Measurements from ENCODE around the gene TRAPPC12.
"Not testable (repeated sequence)": the region's sequence is repeated elsewhere in the genome, so short reads cannot be mapped to it uniquely, and the experiment has no call there.

The TRAPPC12 gene

GRCh38 chr2:3379647-3380534 is at the start of gene TRAPPC12:
Gene TRAPPC12 (plus strand): TSS chr2:3379694. CDS start chr2:3387624, 7,930 bp downstream.
- DNase-seq: peak; percentile 88

GRCh38 chr2:3332133-3332532 is 47.4 kb upstream of the TRAPPC12 start:
- DNase-seq: no peak

- no peak for DNase-seq
Measured at GRCh38 chr2:3334392-3335345, 44.8 kb upstream of the TRAPPC12 start.

- no peak for DNase-seq
Measured at GRCh38 chr2:3336844-3337243, 42.6 kb upstream of the TRAPPC12 start.

- no peak for DNase-seq
Measured at GRCh38 chr2:3338340-3338739, 41.2 kb upstream of the TRAPPC12 start.

GRCh38 chr2:3340144-3340543 is 39.4 kb upstream of the TRAPPC12 start:
- no peak for DNase-seq

- DNase-seq: no peak
Measured at GRCh38 chr2:3341336-3341735, 38.2 kb upstream of the TRAPPC12 start.

- DNase-seq: no peak
Measured at GRCh38 chr2:3342324-3342723, 37.2 kb upstream of the TRAPPC12 start.

- DNase-seq: no peak
Measured at GRCh38 chr2:3343012-3343411, 36.5 kb upstream of the TRAPPC12 start.

- DNase-seq: no peak
Measured at GRCh38 chr2:3344897-3345296, 34.6 kb upstream of the TRAPPC12 start.

- no peak for DNase-seq
Measured at GRCh38 chr2:3345621-3346020, 33.9 kb upstream of the TRAPPC12 start.

- no peak for DNase-seq
Measured at GRCh38 chr2:3348767-3349166, 30.7 kb upstream of the TRAPPC12 start.

- DNase-seq: no peak
Measured at GRCh38 chr2:3349211-3349693, 30.2 kb upstream of the TRAPPC12 start.

GRCh38 chr2:3354986-3355385 is 24.5 kb upstream of the TRAPPC12 start:
- no peak for DNase-seq

GRCh38 chr2:3355951-3356569 is 23.4 kb upstream of the TRAPPC12 start:
- no peak for DNase-seq

- DNase-seq: no peak
Measured at GRCh38 chr2:3356799-3357198, 22.7 kb upstream of the TRAPPC12 start.

GRCh38 chr2:3357446-3357845 is 22.0 kb upstream of the TRAPPC12 start:
- not testable (repeated sequence) for DNase-seq

- DNase-seq: no peak
Measured at GRCh38 chr2:3357926-3358325, 21.6 kb upstream of the TRAPPC12 start.

GRCh38 chr2:3361518-3362389 is 17.7 kb upstream of the TRAPPC12 start:
- no peak for DNase-seq

- no peak for DNase-seq
Measured at GRCh38 chr2:3365219-3365618, 14.3 kb upstream of the TRAPPC12 start.

- no peak for DNase-seq
Measured at GRCh38 chr2:3368261-3368722, 11.2 kb upstream of the TRAPPC12 start.
